Measurements from ENCODE around the gene AFF3.

The AFF3 gene

GRCh38 chr2:99850084-99850710 lies 292.2 kb downstream of the AFF3 start:
- no peak for DNase-seq

- no peak for DNase-seq
These were observed 295.8 kb downstream of the AFF3 start for GRCh38 chr2:99846462-99847107.

- DNase-seq = no peak
These were observed 297.1 kb downstream of the AFF3 start for GRCh38 chr2:99845296-99845695.

GRCh38 chr2:99842451-99842850 lies 299.9 kb downstream of the AFF3 start:
- no peak for DNase-seq

GRCh38 chr2:99841749-99842148 lies 300.6 kb downstream of the AFF3 start:
- DNase-seq = no peak

GRCh38 chr2:99840831-99841230 lies 301.6 kb downstream of the AFF3 start:
- DNase-seq = no peak

GRCh38 chr2:99836690-99837605 lies 305.4 kb downstream of the AFF3 start:
- DNase-seq = no peak

GRCh38 chr2:99834426-99834825 lies 308.0 kb downstream of the AFF3 start:
- DNase-seq = no peak

- DNase-seq = no peak
These were observed 308.7 kb downstream of the AFF3 start for GRCh38 chr2:99833586-99834201.

GRCh38 chr2:99832926-99833325 lies 309.5 kb downstream of the AFF3 start:
- no peak for DNase-seq

GRCh38 chr2:99831772-99832171 lies 310.6 kb downstream of the AFF3 start:
- no peak for DNase-seq

GRCh38 chr2:99827296-99827999 lies 314.9 kb downstream of the AFF3 start:
- DNase-seq = no peak

GRCh38 chr2:99825630-99826029 lies 316.8 kb downstream of the AFF3 start:
- no peak for DNase-seq

- DNase-seq = no peak
These were observed 317.6 kb downstream of the AFF3 start for GRCh38 chr2:99824758-99825157.

GRCh38 chr2:99822474-99823207 lies 319.7 kb downstream of the AFF3 start:
- DNase-seq = no peak

- DNase-seq = no peak
These were observed 320.4 kb downstream of the AFF3 start for GRCh38 chr2:99821984-99822383.

GRCh38 chr2:99821572-99821971 lies 320.8 kb downstream of the AFF3 start:
- no peak for DNase-seq

GRCh38 chr2:99821039-99821438 lies 321.4 kb downstream of the AFF3 start:
- DNase-seq = no peak

- no peak for DNase-seq
These were observed 322.6 kb downstream of the AFF3 start for GRCh38 chr2:99819766-99820165.

GRCh38 chr2:99818842-99819241 lies 323.5 kb downstream of the AFF3 start:
- no peak for DNase-seq

- DNase-seq = no peak
These were observed 325.5 kb downstream of the AFF3 start for GRCh38 chr2:99816908-99817307.

- DNase-seq = no peak
These were observed 330.0 kb downstream of the AFF3 start for GRCh38 chr2:99812426-99812825.
